Measurements from ENCODE around the gene GGTLC1. TPM values are rescaled to one million over a fixed set of nuclear protein-coding genes. Genes with fewer than 3 reads are reported as not detected.

Gene GGTLC1
- total and polyA plus RNA-seq, 10 of the 15 experiments (the other 5 are each of a cell fraction or from before 2014, with no cell fraction given), result not detected

GRCh38 chr20:23998844-23999243, 10.3 kb upstream of the GGTLC1 start (continued):
- no peak for TF ChIP-seq RELA (IDR thresholded peaks at IDR 0.05; ENCODE audit: borderline replicate concordance, partially characterized antibody)
- TF ChIP-seq ATF2 (IDR thresholded peaks at IDR 0.05; ENCODE audit: low read length), result no peak

GRCh38 chr20:23998392-23998791, 9.8 kb upstream of the GGTLC1 start:
- DNase-seq (ENCODE audit: low read depth, low spot score), result no peak
- Histone ChIP-seq H3K79me2 (ENCODE audit: control insufficient read depth, insufficient read depth, low read length) (no peaks in the 10 kb centered on the region), H3K36me3 (ENCODE audit: control insufficient read depth in 2 of 2, insufficient read depth in 2 of 2, low read length in 1 of 2) (no peaks in the 10 kb centered on the region), H3K4me3 (no peak overlapping the region), H3K4me1 (ENCODE audit: control insufficient read depth, insufficient read depth, low read length) (no peaks in the 10 kb centered on the region), H3K27me3 (replicated peaks in 1 of 2; ENCODE audit: control insufficient read depth in 2 of 2, insufficient read depth in 2 of 2, low read length in 1 of 2) (no peaks in the 10 kb centered on the region), H3K27ac (ENCODE audit: control insufficient read depth, insufficient read depth) (no peak overlapping the region), H3K4me2 (ENCODE audit: control insufficient read depth, insufficient read depth) (no peak overlapping the region), H4K20me1 (ENCODE audit: control insufficient read depth, insufficient read depth) (no peaks in the 10 kb centered on the region), H2AFZ (ENCODE audit: control insufficient read depth, low read depth, low read length) (no peak overlapping the region), H3K9ac (ENCODE audit: control insufficient read depth, insufficient read depth, low read length) (no peak overlapping the region), H3K9me3 (replicated peaks; ENCODE audit: control insufficient read depth, insufficient read depth, low read length) (no peaks in the 10 kb centered on the region)
- in situ Hi-C loops (cut with MboI) (loop anchor here (5.0 kb wide), 2 partner anchors 49 to 201 kb away; no protein-coding TSS in a partner anchor), intact Hi-C loops (cut with micrococcal nuclease; ENCODE audit: unreplicated experiment) (loop anchor here (5.0 kb wide), 2 partner anchors 61 to 201 kb away; no protein-coding TSS in a partner anchor)
- FAIRE-seq, result no peak
- no TSS peak for BruUV-seq (replicated peaks)
- CTCF ChIA-PET, result no interaction called here
- SMC1A ChIA-PET (ENCODE audit: uncharacterized antibody, unreplicated experiment), result no interaction called here
- RAD21 ChIA-PET (ENCODE audit: unreplicated experiment), result no interaction called here
- TF ChIP-seq KLF5 (IDR thresholded peaks at IDR 0.05; ENCODE audit: partially characterized antibody) (no peak), FOXK2 (IDR thresholded peaks at IDR 0.05) (no peak), POLR2A (IDR thresholded peaks at IDR 0.05; ENCODE audit: low read depth, low read length) (no peak), HDGF (IDR thresholded peaks at IDR 0.05) (no peak), PML (IDR thresholded peaks at IDR 0.05; ENCODE audit: low read length) (no peak), ZBTB4 (CRISPR knock-in tag; IDR thresholded peaks at IDR 0.05) (no peak), ZSCAN29 (IDR thresholded peaks at IDR 0.05) (no peak), ZNF592 (IDR thresholded peaks at IDR 0.05) (no peak)
- 34% methylated on average over 8 of the region's 8 CpGs for WGBS (ENCODE audit: insufficient coverage, insufficient replicate concordance, low lambda C conversion rate, missing lambda C conversion rate)
- POLR2A ChIA-PET, result no interaction called here
- no peak for ATAC-seq

Data from GM12878 (cell line).